ENCODE data around the gene DNAJB1. TPM values are rescaled to one million over a fixed set of nuclear protein-coding genes. Genes with fewer than 3 reads are reported as not detected.

DNAJB1 gene
- polyA plus RNA-seq, 1 donor (not counting 4 experiments of a cell fraction or from before 2014, with no cell fraction given) = 265 TPM

GRCh38 chr19:14528419-14529253 is 10.4 kb upstream of the DNAJB1 start:
- H3K9ac ChIP-seq (ENCODE audit: control insufficient read depth, extremely low read depth, insufficient read depth, low read length) = peak overlapping the region; percentile 83
- H3K9me3 ChIP-seq (ENCODE audit: control insufficient read depth, low read depth, low read length) = no peaks in the 10 kb centered on the region
- peaks cover 0 to 3% of the 10 kb centered on the region in 2 experiments for H3K36me3 ChIP-seq (ENCODE audit: control insufficient read depth in 2 of 2, extremely low read depth in 1 of 2, insufficient read depth in 2 of 2, low read length in 2 of 2)
- H3K9me1 ChIP-seq (ENCODE audit: control insufficient read depth, extremely low read depth, insufficient read depth, low read length) = peaks cover 2% of the 10 kb centered on the region
- H2AFZ ChIP-seq (ENCODE audit: control insufficient read depth, low read length) = peak overlapping the region; percentile 4
- no peaks in the 10 kb centered on the region for H3K27me3 ChIP-seq (ENCODE audit: control insufficient read depth, extremely low read depth, insufficient read depth, low read length)
- TF ChIP-seq EZH2 (IDR thresholded peaks at IDR 0.05; ENCODE audit: low read length) = no peak
- TF ChIP-seq, protein P1, sequence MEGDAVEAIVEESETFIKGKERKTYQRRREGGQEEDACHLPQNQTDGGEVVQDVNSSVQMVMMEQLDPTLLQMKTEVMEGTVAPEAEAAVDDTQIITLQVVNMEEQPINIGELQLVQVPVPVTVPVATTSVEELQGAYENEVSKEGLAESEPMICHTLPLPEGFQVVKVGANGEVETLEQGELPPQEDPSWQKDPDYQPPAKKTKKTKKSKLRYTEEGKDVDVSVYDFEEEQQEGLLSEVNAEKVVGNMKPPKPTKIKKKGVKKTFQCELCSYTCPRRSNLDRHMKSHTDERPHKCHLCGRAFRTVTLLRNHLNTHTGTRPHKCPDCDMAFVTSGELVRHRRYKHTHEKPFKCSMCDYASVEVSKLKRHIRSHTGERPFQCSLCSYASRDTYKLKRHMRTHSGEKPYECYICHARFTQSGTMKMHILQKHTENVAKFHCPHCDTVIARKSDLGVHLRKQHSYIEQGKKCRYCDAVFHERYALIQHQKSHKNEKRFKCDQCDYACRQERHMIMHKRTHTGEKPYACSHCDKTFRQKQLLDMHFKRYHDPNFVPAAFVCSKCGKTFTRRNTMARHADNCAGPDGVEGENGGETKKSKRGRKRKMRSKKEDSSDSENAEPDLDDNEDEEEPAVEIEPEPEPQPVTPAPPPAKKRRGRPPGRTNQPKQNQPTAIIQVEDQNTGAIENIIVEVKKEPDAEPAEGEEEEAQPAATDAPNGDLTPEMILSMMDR (optimal IDR thresholded peaks at IDR 0.05 in 1 of 3, IDR thresholded peaks at IDR 0.05 in 1 of 3, conservative IDR thresholded peaks at IDR 0.05 in 1 of 3; ENCODE audit: extremely low read depth in 1 of 3, insufficient read depth in 2 of 3, low read length in 3 of 3) = no peak
- no peaks in the 10 kb centered on the region for H4K20me1 ChIP-seq (ENCODE audit: control insufficient read depth, extremely low read depth, insufficient read depth, low read length)
- H3K4me2 ChIP-seq (ENCODE audit: control insufficient read depth, extremely low read depth, insufficient read depth, low read depth, low read length) = peak overlapping the region; percentile 57
- FAIRE-seq = no peak
- peak overlapping the region; percentile 34 to 74 (median 51) for H3K4me3 ChIP-seq (ENCODE audit: control insufficient read depth in 2 of 3, extremely low read depth in 1 of 3, insufficient read depth in 2 of 3, low read depth in 1 of 3, low read length in 3 of 3)
- H3K79me2 ChIP-seq (ENCODE audit: control insufficient read depth, insufficient read depth, low read length) = peaks cover 42% of the 10 kb centered on the region
- H3K27ac ChIP-seq (ENCODE audit: control insufficient read depth, insufficient read depth, low read length) = peak overlapping the region; percentile 99
- dilution Hi-C loops (cut with MboI; ENCODE audit: extremely low pct_ligation_motif_present, low sequenced_read_pairs) = no loop called here
- DNase-seq (ENCODE audit: low read depth, low spot score) = no peak
- H3K4me1 ChIP-seq (ENCODE audit: control insufficient read depth, extremely low read depth, insufficient read depth, low read length) = peaks cover 37% of the 10 kb centered on the region

GRCh38 chr19:14526423-14526822 is 8.2 kb upstream of the DNAJB1 start:
- H4K20me1 ChIP-seq (ENCODE audit: control insufficient read depth, extremely low read depth, insufficient read depth, low read length) = no peaks in the 10 kb centered on the region
- peak overlapping the region; percentile 99 for H3K27ac ChIP-seq (ENCODE audit: control insufficient read depth, insufficient read depth, low read length)
- no peaks in the 10 kb centered on the region for H3K9me3 ChIP-seq (ENCODE audit: control insufficient read depth, low read depth, low read length)
- peak overlapping the region; percentile 95 for H3K4me2 ChIP-seq (ENCODE audit: control insufficient read depth, extremely low read depth, insufficient read depth, low read depth, low read length)
- H3K9ac ChIP-seq (ENCODE audit: control insufficient read depth, extremely low read depth, insufficient read depth, low read length) = peak overlapping the region; percentile 83
- peak overlapping the region; percentile 10 to 54 (median 47) for H3K4me3 ChIP-seq (ENCODE audit: control insufficient read depth in 2 of 3, extremely low read depth in 1 of 3, insufficient read depth in 2 of 3, low read depth in 1 of 3, low read length in 3 of 3)
- TF ChIP-seq EZH2 (IDR thresholded peaks at IDR 0.05; ENCODE audit: low read length) = no peak
- TF ChIP-seq, protein P1 (optimal IDR thresholded peaks at IDR 0.05 in 1 of 3, IDR thresholded peaks at IDR 0.05 in 1 of 3, conservative IDR thresholded peaks at IDR 0.05 in 1 of 3; ENCODE audit: extremely low read depth in 1 of 3, insufficient read depth in 2 of 3, low read length in 3 of 3) = no peak
- FAIRE-seq (no peak), DNase-seq (ENCODE audit: low read depth, low spot score) (no peak)
- H3K9me1 ChIP-seq (ENCODE audit: control insufficient read depth, extremely low read depth, insufficient read depth, low read length) = peaks cover 2% of the 10 kb centered on the region
- dilution Hi-C loops (cut with MboI; ENCODE audit: extremely low pct_ligation_motif_present, low sequenced_read_pairs) = no loop called here
- no peak overlapping the region for H2AFZ ChIP-seq (ENCODE audit: control insufficient read depth, low read length)
- peaks cover 20% of the 10 kb centered on the region for H3K79me2 ChIP-seq (ENCODE audit: control insufficient read depth, insufficient read depth, low read length)
- H3K4me1 ChIP-seq (ENCODE audit: control insufficient read depth, extremely low read depth, insufficient read depth, low read length) = peaks cover 33% of the 10 kb centered on the region
- H3K36me3 ChIP-seq (ENCODE audit: control insufficient read depth in 2 of 2, extremely low read depth in 1 of 2, insufficient read depth in 2 of 2, low read length in 2 of 2) = no peaks in the 10 kb centered on the region
- no peaks in the 10 kb centered on the region for H3K27me3 ChIP-seq (ENCODE audit: control insufficient read depth, extremely low read depth, insufficient read depth, low read length)

All from keratinocyte (primary cell).